HG02885 (cell line): ENCODE measurements around the gene STEAP3.

Source experiments
- ATAC-seq: cut with Tn5 transposase; IDR thresholded peaks from one replicate; pipeline ENCODE4 v1.9.1; 2021; ENCODE audit warnings: mild to moderate bottlenecking; ENCODE audit not compliant: unreplicated experiment, poor library complexity

Gene STEAP3

DNA sequence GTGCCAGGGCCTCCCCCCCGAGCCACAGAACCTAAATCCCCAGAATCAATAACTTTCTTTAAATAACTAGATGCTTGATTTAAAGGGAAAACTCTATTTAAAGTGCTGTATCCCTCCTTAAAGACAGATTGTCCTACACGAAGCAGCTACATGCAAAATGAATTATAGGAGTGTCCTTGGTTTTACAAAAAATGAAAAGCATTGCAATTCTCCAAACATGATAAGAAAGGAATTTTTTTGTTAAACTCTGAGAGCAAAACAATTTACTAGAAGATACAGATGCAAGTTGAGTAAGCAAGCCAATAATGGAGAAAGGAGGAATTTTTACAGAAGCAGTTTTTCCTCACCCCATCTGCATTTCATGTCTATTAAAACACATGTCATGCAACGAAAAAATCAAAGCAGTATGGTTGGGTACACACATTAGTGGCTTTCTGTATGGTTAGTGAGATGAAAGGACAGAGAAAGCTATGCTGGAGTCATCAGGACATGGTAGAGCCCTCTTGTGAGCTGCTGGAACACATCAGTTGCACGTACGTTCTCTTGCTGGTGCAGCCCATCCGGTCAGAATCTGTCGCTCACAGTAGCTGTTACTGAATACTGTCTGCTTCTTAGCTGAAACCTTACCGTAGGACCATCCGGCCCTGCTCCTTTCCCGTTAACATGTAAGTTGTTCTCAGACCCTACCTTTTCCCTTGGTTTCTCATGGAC, 25.9 kb upstream of the STEAP3 start:
- ATAC-seq = no peak

GRCh38 chr2:119198240-119198840, 25.3 kb upstream of the STEAP3 start:
- ATAC-seq = no peak

DNA sequence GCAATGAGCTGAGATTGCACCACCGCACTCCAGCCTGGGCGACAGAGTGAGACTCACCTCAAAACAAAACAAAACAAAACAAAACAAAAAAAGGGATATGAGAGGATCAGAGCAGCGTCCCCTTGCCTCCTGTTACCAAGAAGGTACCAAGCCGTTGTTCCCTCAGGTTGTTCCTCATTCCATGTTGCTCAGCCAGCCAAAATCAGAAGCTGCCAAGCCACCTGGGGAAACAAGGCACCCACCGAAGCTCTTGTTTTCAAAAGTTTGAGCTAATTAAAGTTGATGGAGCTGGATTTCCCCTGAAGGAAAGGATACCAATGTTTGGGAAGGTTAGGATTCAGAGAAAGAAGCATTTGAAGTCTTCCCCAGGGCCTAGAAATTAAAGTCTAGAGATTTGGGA, 21.8 kb upstream of the STEAP3 start:
- no peak for ATAC-seq

DNA sequence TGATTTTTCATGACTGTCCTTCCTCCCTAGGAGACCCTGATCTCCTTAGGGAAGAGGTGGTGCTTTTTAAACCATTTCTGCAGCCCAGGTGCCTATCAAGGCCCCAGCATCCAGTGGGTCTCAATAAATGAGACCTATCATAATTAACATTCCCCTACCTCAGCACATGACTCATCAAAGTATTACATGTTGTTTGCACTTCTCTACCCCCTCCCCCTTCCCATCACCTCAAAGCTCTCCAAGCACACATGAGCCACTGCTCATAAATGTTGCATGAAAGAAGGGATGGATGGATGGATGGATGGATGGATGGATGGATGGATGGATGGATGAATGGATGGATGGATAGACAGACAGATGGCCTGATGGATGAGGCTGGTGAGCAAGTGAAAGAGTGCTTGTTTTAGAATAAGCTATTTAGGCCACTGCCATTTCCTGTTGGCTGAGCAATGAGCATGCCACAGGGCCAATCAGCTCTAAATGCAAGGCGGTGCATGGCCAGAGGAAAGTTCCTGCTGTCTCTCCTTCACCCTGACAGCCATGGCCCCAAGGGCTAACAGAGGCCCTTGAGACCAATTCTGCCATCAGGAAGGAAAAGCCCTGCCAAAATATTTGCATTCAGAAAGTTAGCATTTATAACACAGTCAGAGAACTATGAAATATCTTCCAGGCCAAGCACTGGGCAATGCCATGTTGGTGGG, 20.9 kb upstream of the STEAP3 start:
- ATAC-seq = no peak

- ATAC-seq = no peak
Measured at GRCh38 chr2:119204525-119204924, 19.1 kb upstream of the STEAP3 start.

DNA sequence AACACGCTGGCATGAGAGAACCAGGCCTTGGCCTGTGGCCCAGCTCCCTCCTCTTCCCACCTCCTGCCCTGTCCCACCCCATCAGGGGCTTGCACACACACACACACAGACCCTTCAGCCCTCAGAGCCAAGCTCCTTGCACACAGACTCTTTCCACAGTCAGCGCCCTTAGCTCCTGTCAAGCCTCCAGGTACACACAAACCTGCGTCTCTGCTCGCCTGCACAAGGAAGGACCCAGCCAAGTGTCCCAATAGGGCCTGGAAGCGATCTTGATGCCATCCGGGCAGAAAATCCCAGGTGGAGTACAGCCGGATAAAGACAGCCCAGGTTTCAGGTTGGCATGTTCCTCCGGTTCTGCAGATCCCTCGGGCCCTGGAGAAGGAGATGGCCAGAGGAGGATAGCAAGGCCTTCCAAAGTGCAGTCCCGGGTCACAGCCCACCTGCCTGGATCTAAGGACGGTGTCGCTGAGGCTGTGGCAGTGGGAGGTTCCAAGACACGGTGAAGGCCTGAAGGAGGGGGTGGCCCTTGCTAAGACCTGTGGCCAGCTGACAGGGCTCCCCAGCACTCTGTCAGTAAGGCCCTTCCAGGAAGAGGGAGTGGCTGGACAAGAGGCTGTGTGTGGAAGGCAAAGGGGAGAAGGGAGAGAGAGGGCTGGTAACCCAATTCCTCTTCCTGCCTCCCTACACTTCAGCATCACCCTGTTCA, 18.5 kb upstream of the STEAP3 start:
- no peak for ATAC-seq

DNA sequence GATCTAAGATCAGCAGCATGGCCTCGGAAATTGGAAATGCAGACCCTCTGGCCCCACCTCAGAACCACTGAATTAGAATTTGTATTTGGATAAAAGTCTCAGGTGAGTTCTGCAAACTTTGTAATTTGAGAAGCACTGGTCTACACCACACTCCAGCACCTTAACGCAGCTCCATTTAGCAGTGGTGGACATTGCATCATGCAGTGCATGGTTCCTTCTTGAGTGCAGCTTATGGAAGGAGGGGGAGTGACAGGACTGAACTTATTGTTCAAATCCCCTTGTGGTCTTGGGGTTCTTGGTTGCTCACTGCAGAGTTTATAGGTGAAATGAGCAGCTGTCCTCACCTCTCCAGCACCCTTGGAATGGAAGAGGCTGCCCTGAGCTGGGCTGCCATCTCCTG, 17.4 kb upstream of the STEAP3 start:
- ATAC-seq = no peak

- no peak for ATAC-seq
Measured at GRCh38 chr2:119207447-119207846, 16.2 kb upstream of the STEAP3 start.

GRCh38 chr2:119208791-119209203, 14.8 kb upstream of the STEAP3 start:
- no peak for ATAC-seq

GRCh38 chr2:119212139-119212800, 11.4 kb upstream of the STEAP3 start:
- ATAC-seq = no peak

- ATAC-seq = no peak
Measured at GRCh38 chr2:119214453-119215037, 9.1 kb upstream of the STEAP3 start.

DNA sequence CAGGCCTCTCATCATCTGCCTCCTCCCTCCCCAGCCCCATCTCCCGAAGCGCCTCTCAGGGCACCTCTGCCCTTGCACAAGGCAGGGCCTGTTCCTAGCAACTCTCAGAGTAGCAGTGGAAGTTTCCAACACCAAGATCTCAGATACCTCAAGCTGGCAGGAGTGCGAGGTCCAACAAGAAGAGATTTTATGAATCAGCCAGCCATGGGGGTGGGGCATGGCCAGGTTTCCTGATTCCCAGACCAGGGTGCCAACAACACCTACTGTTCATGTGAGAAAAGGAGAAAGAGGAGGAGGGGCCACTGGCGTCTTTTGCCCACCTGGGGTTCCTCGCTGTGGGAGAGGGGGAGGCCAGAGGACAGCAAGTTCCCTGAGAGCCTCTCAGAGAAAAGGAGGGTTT, 6.6 kb upstream of the STEAP3 start:
- no peak for ATAC-seq

GRCh38 chr2:119218478-119219064, 5.1 kb upstream of the STEAP3 start:
- no peak for ATAC-seq

DNA sequence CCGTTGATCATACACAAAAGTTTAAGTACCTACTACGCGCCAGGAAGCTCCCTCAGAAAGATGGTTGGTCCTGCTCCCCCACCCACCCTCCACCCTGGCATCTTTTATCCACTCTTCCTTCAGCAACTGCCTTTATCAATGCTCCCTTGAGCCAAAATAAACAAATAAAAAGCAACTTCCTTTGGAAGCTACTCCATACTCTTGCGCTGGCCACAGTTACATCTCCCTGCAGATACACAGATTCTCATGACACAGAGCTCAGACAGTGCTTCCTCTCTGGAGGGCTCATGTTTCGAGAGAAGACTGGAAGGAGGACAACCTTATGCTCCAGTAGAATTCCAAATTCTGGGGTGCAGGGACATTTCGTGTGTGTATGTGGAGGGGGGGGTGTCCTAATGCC, 3.8 kb upstream of the STEAP3 start:
- ATAC-seq = no peak

DNA sequence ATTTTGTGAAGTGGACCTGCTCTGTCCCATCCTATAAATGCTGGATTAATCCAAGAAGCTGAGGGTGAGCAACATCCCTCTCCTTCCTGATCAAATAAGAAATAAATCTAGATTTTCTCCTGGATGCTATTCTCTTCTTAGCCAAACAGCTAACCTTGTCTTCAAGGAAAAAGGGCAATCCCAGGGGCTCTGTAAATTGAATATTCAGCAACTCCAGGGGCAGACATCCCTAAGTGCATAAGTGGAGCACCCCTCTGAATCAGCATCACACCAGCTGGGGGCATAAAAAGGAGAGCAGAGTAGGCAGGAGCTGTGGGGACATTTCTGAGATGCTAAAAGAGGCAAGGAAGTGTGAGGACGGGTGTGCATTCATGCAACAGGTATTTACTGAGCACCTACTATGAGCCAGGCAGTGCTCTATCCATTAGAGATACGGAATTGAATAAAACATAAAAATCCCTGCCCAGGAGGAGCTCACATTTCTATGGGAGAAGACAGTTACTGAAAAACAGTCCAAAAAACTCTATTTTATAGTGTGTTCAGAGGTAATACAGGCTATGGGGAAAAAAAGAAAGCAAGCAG, 2.8 kb upstream of the STEAP3 start:
- ATAC-seq = no peak

DNA sequence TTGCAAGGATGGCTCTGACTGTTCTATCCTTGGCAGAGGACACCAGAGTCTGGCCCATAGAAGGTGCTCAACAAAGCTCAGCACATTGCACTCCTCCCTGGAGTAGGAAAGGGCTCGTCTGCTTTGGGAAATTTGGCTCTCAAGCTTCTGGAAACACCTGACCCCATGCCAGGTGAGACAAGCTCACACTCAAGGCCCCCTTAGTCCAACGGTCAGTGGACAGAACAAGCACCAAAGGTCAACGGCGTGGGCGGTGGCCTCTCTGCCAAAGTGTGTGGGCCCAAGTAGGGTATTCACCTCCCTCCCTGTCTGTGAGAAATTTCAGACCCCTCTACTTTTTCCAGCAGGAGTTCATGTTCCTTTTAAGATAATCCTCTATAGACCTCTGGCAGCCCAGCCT, 2.0 kb upstream of the STEAP3 start:
- ATAC-seq = no peak

GRCh38 chr2:119222213-119222612, 1.4 kb upstream of the STEAP3 start:
- no peak for ATAC-seq

GRCh38 chr2:119222863-119223520, 642 bp upstream of the STEAP3 start:
- no peak for ATAC-seq
